WTC11 (cell line): ENCODE results near the gene C1QC. TPM values are rescaled to one million over a fixed set of nuclear protein-coding genes. Genes with fewer than 3 reads are reported as not detected.

Source experiments
- ATAC-seq: fragments of 200-7000 bp; cut with Tn5 transposase; 2 replicates; pipeline ENCODE4 v1.10.0; 2021; ENCODE audit warnings: mild to moderate bottlenecking, moderate library complexity
- CTCF ChIA-PET: fragments of 300-600 bp; sonication (Branson Sonifier 250); formaldehyde crosslinking; loops from one replicate; lab custom pipeline; 2021; ENCODE audit warnings: antibody characterized with exemption; lab: Charles Lee
- POLR2A ChIA-PET: fragments of 350-600 bp; sonication (Branson Sonifier 250); formaldehyde crosslinking; loops from one replicate; lab custom pipeline; 2021; ENCODE audit warnings: antibody characterized with exemption; lab: Charles Lee
- DNase-seq: peaks from one replicate; pipeline ENCODE4 v3.0.0; 2021; ENCODE audit warnings: low spot score
- H3K27ac Mint-ChIP-seq: 2 replicates; pipeline ENCODE4 v1.8.0; 2021; ENCODE audit warnings: mixed read lengths
- H3K27me3 Mint-ChIP-seq: 2 replicates; pipeline ENCODE4 v1.8.0; 2021; ENCODE audit warnings: low read depth, mild to moderate bottlenecking, moderate library complexity, mixed read lengths
- H3K36me3 Mint-ChIP-seq: 2 replicates; pipeline ENCODE4 v1.8.0; 2021; ENCODE audit warnings: mixed read lengths
- H3K4me1 Mint-ChIP-seq: 2 replicates; pipeline ENCODE4 v1.8.0; 2022; ENCODE audit warnings: mixed read lengths
- H3K4me3 Mint-ChIP-seq: 2 replicates; pipeline ENCODE4 v1.8.0; 2021; ENCODE audit warnings: mild to moderate bottlenecking, moderate library complexity, mixed read lengths
- H3K9me3 Mint-ChIP-seq: 2 replicates; pipeline ENCODE4 v1.8.0; 2021; ENCODE audit warnings: mixed read lengths
- ARID4B ChIP-seq: sonication (generic); formaldehyde crosslinking; IDR thresholded peaks from 2 replicates; pipeline ENCODE4 v1.8.0; 2023; ENCODE audit warnings: missing genetic modification reagents, mild to moderate bottlenecking, borderline replicate concordance
- CDX4 ChIP-seq: fragments of 250-450 bp; sonication (Bioruptor Pico); IDR thresholded peaks from 2 replicates; pipeline ENCODE4 v1.9.0; 2021; ENCODE audit warnings: moderate library complexity, mild to moderate bottlenecking, inconsistent platforms, borderline replicate concordance
- EMX1 ChIP-seq: fragments of 250-450 bp; sonication (Bioruptor Pico); IDR thresholded peaks from 2 replicates; pipeline ENCODE4 v1.8.0; 2021; ENCODE audit warnings: mild to moderate bottlenecking
- FOXJ3 ChIP-seq: sonication (generic); formaldehyde crosslinking; IDR thresholded peaks from 2 replicates; pipeline ENCODE4 v1.9.0; 2021; ENCODE audit warnings: missing genetic modification reagents, mild to moderate bottlenecking, borderline replicate concordance
- FOXP1 ChIP-seq: sonication (generic); formaldehyde crosslinking; IDR thresholded peaks from 2 replicates; pipeline ENCODE4 v1.8.0; 2022; ENCODE audit warnings: missing genetic modification reagents, mild to moderate bottlenecking, moderate library complexity, borderline replicate concordance
- GABPB1 ChIP-seq: sonication (generic); formaldehyde crosslinking; IDR thresholded peaks from 2 replicates; pipeline ENCODE4 v1.8.1; 2023; ENCODE audit warnings: mild to moderate bottlenecking, missing genetic modification reagents
- HMGXB4 ChIP-seq: sonication (generic); formaldehyde crosslinking; IDR thresholded peaks from 2 replicates; pipeline ENCODE4 v1.8.1; 2023; ENCODE audit warnings: mild to moderate bottlenecking, moderate library complexity, missing genetic modification reagents
- JAZF1 ChIP-seq: fragments of 250-450 bp; sonication (Bioruptor Pico); IDR thresholded peaks from 2 replicates; pipeline ENCODE4 v1.9.0; 2021; ENCODE audit warnings: moderate library complexity, mild to moderate bottlenecking, inconsistent platforms
- MLX ChIP-seq: sonication (generic); formaldehyde crosslinking; IDR thresholded peaks from 2 replicates; pipeline ENCODE4 v1.8.1; 2023; ENCODE audit warnings: mild to moderate bottlenecking, missing genetic modification reagents, moderate library complexity
- MYBL2 ChIP-seq: sonication (generic); formaldehyde crosslinking; IDR thresholded peaks from 2 replicates; pipeline ENCODE4 v1.8.1; 2023; ENCODE audit warnings: mild to moderate bottlenecking, moderate library complexity, missing genetic modification reagents
- NFATC4 ChIP-seq: fragments of 250-450 bp; sonication (Bioruptor Pico); IDR thresholded peaks from 2 replicates; pipeline ENCODE4 v1.9.0; 2021; ENCODE audit warnings: mild to moderate bottlenecking
- NFE2L1 ChIP-seq: sonication (generic); formaldehyde crosslinking; IDR thresholded peaks from 2 replicates; pipeline ENCODE4 v1.8.1; 2023; ENCODE audit warnings: missing genetic modification reagents
- PREB ChIP-seq: sonication (generic); formaldehyde crosslinking; IDR thresholded peaks from 2 replicates; pipeline ENCODE4 v1.8.1; 2022; ENCODE audit warnings: mild to moderate bottlenecking, missing genetic modification reagents, moderate library complexity, borderline replicate concordance
- SMAD3 ChIP-seq: sonication (generic); formaldehyde crosslinking; IDR thresholded peaks from 2 replicates; pipeline ENCODE4 v1.8.0; 2022; ENCODE audit warnings: missing genetic modification reagents, mild to moderate bottlenecking, borderline replicate concordance
- TEAD1 ChIP-seq: sonication (generic); formaldehyde crosslinking; IDR thresholded peaks from 2 replicates; pipeline ENCODE4 v1.8.0; 2022; ENCODE audit warnings: mild to moderate bottlenecking, missing genetic modification reagents
- USF1 ChIP-seq: sonication (generic); formaldehyde crosslinking; IDR thresholded peaks from 2 replicates; pipeline ENCODE4 v1.8.0; 2022; ENCODE audit warnings: mild to moderate bottlenecking, missing genetic modification reagents
- ZBTB21 ChIP-seq: sonication (generic); formaldehyde crosslinking; IDR thresholded peaks from 2 replicates; pipeline ENCODE4 v1.8.1; 2023; ENCODE audit warnings: mild to moderate bottlenecking, missing genetic modification reagents, borderline replicate concordance
- ZNF121 ChIP-seq: sonication (generic); formaldehyde crosslinking; IDR thresholded peaks from 2 replicates; pipeline ENCODE4 v1.8.0; 2023; ENCODE audit warnings: missing genetic modification reagents
- ZNF219 ChIP-seq: sonication (generic); formaldehyde crosslinking; IDR thresholded peaks from 2 replicates; pipeline ENCODE4 v1.8.0; 2023; ENCODE audit warnings: missing genetic modification reagents, mild to moderate bottlenecking, borderline replicate concordance
- ZNF263 ChIP-seq: sonication (generic); formaldehyde crosslinking; IDR thresholded peaks from 2 replicates; pipeline ENCODE4 v1.8.1; 2022; ENCODE audit warnings: low read depth, mild to moderate bottlenecking, moderate library complexity, missing genetic modification reagents
- ZNF423 ChIP-seq: fragments of 250-450 bp; sonication (Bioruptor Pico); IDR thresholded peaks from 2 replicates; pipeline ENCODE4 v2.1.2; 2022; ENCODE audit warnings: mild to moderate bottlenecking, moderate library complexity
- ZNF512 ChIP-seq: sonication (generic); formaldehyde crosslinking; IDR thresholded peaks from 2 replicates; pipeline ENCODE4 v1.8.1; 2022; ENCODE audit warnings: missing genetic modification reagents, borderline replicate concordance
- total RNA-seq: library from RNA; stranded (reverse); gene quantifications from 3 replicates; pipeline ENCODE4 v1.2.3, GENCODE V29; 2021

The C1QC gene
- total RNA-seq, 1 experiment from 2014 or later: 0.28 TPM

- TF ChIP-seq ARID4B (CRISPR knock-in tag): no peak
- TF ChIP-seq FOXJ3 (CRISPR knock-in tag): no peak
- TF ChIP-seq ZNF263: no peak
- no peak for TF ChIP-seq NFE2L1 (CRISPR knock-in tag)
- TF ChIP-seq ZNF219 (CRISPR knock-in tag): no peak
- TF ChIP-seq FOXP1: no peak
- no peak for TF ChIP-seq TEAD1 (CRISPR knock-in tag)
- TF ChIP-seq MYBL2 (CRISPR knock-in tag): no peak
- no peak for TF ChIP-seq ZNF512 (CRISPR knock-in tag)
- TF ChIP-seq SMAD3 (CRISPR knock-in tag): no peak
- no peak for TF ChIP-seq JAZF1 (CRISPR knock-in tag)
- no peak for TF ChIP-seq MLX (CRISPR knock-in tag)
- no peak for TF ChIP-seq HMGXB4 (CRISPR knock-in tag)
These were observed 6.8 kb downstream of the C1QC start (continued) for GRCh38 chr1:22650089-22650693.

- ATAC-seq (no peak), DNase-seq (no peak)
- ChIA-PET POLR2A (no interaction called here), CTCF (interaction anchor here (0.7 to 1.2 kb wide), 3 partner anchors 11 to 236 kb away, joined by 3 to 4 read pairs (median 3); no protein-coding TSS in a partner anchor)
- Mint-ChIP-seq H3K4me3 (no peak overlapping the region), H3K27me3 (no peaks in the 10 kb centered on the region), H3K9me3 (no peaks in the 10 kb centered on the region), H3K4me1 (no peaks in the 10 kb centered on the region), H3K36me3 (no peaks in the 10 kb centered on the region), H3K27ac (no peak overlapping the region)
- TF ChIP-seq ZNF423 (no peak), PREB (no peak), ZNF512 (CRISPR knock-in tag) (no peak), ZBTB21 (no peak), EMX1 (CRISPR knock-in tag) (no peak), USF1 (CRISPR knock-in tag) (no peak), NFATC4 (no peak), GABPB1 (no peak), ZNF121 (no peak), CDX4 (no peak)
These were observed 8.8 kb downstream of the C1QC start for GRCh38 chr1:22651941-22652856.
